HL-60/S4 treated with retinoic acid at 250 ng/mL for 4 days and 3 days (cell line): ENCODE measurements around the gene MYLK3.

Source experiments
- in situ Hi-C: fragments of 300-500 bp; cut with MboI; formaldehyde crosslinking; loops from 2 replicates; pipeline ENCODE4 v1.7.0; 2022; ENCODE audit warnings: low sequenced_read_pairs

The MYLK3 gene

GRCh38 chr16:46759309-46759708, 11.2 kb upstream of the MYLK3 start:
- in situ Hi-C loops = no loop called here

DNA sequence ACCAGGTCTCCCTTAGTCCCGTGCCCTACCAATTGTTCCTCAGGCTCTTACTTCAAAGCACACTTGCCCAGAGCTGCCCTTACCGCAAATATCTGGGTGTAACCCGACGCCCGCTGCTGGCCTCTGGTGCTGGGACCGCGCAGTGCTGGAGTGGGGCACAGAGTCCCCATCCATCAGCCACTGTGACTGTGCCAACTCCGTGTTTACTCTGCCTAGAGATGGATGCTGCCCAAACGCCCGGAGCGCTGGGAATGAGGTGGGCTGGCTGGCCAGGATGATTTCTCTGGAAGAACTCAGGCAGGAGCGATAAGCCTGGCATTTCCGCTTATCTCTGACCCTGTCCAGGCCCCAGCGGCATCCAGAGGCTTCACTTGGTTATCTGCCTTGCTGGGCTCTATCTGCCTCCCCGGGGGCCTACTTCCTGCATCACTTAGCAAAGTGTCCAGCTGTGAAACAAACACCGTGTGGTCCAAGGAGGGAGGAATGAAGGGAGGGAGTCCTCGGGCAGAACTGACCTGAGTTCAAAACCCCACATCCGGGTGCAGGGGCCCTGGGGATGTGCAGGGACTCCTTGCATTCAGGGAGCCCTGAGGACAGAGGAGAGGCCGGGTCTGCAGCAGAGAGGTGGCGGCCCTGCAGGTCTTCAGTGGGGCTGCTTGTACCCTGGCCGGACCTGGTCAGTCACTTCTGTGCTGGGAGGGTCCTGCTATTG, 9.4 kb upstream of the MYLK3 start:
- in situ Hi-C loops = no loop called here

DNA sequence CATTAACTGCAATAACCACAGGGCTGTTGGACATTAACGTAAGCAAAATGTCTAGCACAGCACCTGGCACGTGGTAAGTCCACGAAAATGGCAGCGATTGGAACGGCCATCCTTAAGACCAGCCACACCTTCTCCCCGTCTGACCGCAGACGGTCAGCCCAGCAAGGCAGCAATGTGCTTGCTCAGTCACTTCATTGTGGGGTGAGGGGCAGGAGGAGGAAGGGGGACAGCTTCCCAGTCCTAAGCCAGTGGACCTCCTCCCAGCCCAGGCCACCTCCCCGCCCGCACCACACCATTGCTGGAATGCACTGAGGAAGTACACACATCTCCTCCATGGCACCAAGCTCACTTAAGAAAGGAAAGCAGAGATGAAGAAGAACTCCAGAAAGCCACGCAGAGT, 8.6 kb upstream of the MYLK3 start:
- in situ Hi-C loops = no loop called here

- in situ Hi-C loops = no loop called here
These were observed 4.9 kb upstream of the MYLK3 start for GRCh38 chr16:46753015-46753414.

DNA sequence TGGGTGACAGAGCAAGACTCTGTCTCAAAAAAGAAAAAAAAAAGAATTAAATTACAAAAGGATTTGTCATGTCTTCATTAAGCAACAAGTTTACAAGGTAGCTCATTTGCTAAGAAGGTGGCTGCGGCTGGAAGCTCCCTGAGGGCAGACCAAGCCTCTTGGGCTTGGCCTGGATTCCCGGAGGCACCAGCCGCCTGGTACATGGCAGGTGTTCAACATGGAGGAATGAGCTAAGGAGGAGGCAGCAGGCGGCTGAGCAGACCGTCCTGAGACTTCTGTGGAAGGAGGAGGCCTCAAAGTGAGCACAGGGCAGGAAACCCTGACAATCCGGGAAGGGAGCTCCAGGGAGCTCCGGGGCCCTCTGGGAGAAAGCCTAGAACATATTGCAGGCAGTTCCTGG, 3.2 kb upstream of the MYLK3 start:
- in situ Hi-C loops = no loop called here

GRCh38 chr16:46748775-46749705, 896 bp upstream of the MYLK3 start:
- in situ Hi-C loops = no loop called here

DNA sequence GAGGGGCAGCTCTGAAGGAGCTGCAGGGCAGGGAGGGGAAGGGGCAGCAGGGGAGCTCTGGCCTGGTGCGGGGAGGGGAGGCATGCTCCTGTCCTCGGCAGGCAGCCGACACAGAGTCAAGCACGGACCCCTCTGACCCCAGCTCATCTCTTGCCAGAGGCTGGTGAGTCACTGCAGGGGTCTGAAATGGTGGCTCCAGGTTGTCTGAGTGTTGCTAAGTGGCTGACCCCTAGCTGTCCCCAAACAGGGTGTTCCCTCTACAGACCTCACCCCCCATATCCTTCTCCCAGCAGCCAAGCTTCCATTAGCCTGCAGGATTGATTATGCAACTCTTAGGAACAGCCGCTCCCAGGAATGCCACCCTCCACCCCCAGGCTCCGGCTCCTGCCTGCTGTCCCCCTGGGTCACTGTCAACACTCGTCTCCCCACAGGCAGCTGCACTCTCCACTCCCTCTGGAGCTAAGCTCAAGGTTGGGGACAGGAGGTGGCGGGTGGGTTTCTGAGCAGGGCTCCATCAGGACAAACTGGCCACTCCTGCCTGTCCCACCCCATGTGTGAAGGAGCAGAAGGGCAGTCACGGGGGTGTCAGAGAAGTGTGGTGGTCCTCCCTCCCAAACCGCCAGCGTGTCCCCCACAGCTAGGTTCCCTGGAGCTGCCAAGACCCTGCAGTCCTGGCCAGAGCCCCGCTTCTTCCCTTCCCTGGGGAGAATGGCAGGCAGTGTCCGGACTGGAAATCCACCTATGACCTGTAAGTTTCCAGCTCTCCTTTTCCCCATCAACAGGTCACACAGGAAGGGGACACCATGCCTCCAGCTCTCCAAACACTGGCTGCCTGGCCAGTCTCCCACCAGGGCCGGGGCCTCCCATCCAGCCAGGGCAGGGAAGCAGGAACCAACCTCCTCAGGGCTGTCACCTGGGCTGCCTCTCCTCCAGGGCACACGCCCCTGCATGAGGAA, 1.0 kb downstream of the MYLK3 start:
- in situ Hi-C loops = no loop called here

DNA sequence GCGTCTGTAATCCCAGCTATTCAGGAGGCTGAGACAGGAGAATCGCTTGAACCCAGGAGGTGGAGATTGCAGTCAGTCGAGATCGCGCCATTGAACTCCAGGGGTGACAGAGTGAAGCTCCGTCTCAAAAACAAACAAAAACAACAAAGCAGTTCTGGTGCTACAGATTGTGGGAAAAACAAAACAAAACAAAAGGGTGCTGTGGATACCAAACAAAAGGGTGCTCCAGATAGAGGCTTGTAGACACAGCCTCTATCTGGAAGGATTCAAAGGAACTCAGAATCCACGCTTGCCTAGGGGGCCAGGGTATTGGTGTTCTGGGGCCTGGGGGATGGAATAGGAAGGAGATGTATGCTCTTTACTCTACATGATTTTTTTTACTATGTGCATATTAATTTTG, 2.5 kb downstream of the MYLK3 start:
- in situ Hi-C loops = no loop called here

- in situ Hi-C loops = no loop called here
These were observed 4.9 kb downstream of the MYLK3 start for GRCh38 chr16:46743232-46743719.

DNA sequence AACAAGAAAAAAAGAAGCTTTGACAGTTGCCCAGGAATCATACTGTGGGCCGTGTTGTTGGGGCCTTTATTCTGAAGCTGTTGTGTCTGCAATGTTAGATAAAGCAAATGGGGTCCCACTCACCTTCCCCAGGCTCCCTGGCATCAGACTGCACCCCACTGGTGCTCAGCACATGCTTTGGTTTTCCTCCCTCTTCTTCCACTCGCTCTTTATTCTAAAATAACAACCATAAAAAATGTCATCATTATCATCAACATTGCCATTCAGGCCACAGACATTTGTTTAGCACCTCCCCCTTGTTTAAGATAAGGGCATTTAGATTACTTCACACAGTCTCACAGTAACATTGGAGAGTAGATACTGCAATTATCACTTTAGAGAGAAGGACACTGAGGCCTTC, 8.2 kb downstream of the MYLK3 start:
- in situ Hi-C loops = no loop called here

DNA sequence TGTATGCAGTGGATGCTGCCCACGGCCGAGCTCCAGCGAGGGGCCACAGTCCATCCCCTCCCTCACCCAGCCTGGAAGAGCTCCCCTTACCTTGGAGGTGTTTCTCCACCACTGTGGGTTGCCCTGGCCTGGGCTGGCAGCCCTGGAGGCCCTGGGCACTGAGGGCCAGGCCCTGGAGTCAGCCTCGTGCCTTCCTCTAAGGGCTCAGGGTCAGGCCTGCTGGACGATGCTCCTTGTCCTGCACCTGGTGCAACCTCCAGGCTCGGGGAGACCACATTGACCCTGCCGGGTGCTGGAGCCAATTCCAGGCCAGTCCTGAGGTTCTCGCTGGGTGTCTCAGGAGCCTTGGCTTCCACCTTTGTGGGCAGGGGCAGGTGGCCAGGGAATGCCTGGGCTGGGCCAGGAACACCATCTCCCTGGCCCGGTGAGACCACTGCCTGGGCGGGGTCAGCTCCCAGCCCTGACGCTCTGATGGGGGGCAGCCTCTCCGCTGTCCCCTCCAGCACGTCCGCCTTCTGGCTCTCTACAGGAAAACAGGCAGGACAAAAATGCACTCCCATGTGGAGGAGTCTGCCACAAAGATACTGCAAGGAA, 10.4 kb downstream of the MYLK3 start:
- in situ Hi-C loops = no loop called here

DNA sequence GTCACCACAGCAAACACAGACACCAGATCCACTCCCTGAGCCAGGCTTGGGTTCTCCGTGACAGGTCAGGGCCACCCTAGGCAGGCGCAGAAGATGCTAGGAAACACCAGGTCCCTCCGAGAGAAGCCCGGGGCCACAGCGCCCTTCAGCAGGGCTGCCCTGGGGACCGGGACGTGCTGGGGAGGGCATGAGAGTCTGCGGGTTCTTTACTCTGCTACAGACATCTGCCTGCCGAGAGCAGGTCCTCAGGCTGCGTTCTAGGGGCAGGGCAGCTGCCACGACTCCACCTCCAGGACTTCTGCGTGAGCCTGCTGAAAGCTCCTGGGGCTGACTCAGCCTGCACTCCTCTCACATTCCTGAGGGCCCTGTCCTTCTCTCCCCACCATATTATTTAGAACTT, 11.4 kb downstream of the MYLK3 start:
- in situ Hi-C loops = no loop called here

- in situ Hi-C loops = no loop called here
These were observed 14.8 kb downstream of the MYLK3 start for GRCh38 chr16:46733319-46733830.

GRCh38 chr16:46732561-46732960, 15.6 kb downstream of the MYLK3 start:
- in situ Hi-C loops = no loop called here

DNA sequence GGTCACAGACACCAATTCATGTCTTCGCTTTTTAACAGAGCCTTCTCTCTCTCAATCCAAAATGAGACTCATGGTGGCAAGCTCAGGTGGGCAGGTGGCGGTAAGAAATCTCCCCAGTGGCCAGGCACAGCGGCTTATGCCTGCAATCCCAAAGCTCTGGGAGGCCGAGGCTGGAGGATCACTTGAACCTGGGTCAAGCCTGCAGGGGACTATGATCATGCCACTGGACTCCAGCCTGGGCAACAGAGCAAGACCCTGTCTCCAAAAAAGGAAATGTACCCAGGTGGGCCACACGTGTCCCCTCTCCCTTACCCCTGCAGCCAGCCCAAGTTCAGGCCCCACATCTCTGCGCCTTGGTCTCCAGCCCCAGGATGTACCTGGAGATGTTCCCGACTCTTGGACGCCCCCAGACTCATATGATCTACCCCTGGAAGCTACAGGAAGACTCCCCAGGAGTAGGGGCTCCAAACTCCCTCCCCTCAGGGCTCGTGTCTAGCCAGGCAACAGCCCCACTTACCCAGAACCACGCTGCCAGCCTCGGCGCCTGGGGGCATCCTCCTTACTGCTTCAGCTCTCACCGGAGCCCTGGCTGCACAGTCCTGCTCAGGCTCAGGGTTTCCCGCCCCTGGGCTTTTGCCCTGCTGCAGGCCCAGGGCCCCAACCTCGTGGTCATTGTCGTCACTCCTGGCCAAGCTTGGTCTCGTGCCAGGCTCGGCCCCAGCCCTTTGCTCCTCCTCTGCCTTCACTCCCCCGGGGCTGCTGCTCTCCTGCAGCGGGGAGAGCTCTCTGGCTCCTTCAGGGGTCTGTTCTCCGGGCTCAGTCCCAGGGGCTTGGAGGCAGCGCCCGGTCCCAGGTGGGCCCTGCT, 16.2 kb downstream of the MYLK3 start:
- in situ Hi-C loops = no loop called here

GRCh38 chr16:46730801-46731690, 17.1 kb downstream of the MYLK3 start:
- in situ Hi-C loops = no loop called here

- in situ Hi-C loops = no loop called here
These were observed 18.0 kb downstream of the MYLK3 start for GRCh38 chr16:46730126-46730525.

DNA sequence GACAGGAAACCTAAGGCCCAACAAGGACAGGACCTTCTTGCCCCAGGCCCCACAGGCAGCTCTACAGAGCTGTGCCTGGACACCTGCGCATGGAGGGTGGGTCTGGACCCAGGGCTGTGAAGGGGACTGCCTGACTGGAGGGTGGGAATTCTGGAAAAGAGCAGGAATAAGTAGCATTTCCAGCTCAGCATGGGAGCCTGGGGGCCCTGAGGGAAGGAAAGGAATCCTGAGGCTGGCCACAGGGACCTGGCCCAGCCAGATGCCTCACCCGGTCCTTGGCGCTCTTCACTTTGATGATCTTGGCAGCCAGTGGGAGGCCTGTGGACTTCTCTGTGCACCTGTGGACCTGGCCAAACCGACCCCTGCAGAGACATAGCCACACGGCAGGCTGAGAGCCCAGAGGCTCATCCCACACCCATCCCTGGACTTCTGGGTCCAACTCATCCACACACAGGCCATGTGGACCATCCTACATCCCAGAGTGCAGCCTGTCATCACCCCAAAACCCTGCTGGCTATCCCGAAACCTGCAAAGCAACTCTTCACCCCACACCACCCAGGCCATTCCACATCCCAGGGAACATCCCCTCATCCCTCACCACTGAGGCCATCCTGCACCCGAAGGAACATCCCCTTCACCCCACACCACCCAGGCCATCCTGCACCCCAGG, 18.7 kb downstream of the MYLK3 start:
- in situ Hi-C loops = no loop called here
